Measurements from ENCODE around the gene GNB5. TPM values are rescaled to one million over a fixed set of nuclear protein-coding genes. Genes with fewer than 3 reads are reported as not detected.
"Not testable (repeated sequence)": the region's sequence is repeated elsewhere in the genome, so short reads cannot be mapped to it uniquely, and the experiment has no call there.

GNB5 gene
- total RNA-seq, 1 experiment from 2014 or later = 32.8 TPM

- no peak for DNase-seq (ENCODE audit: low spot score)
These were observed 77.5 kb downstream of the GNB5 start for GRCh38 chr15:52113708-52114107.

GRCh38 chr15:52113235-52113634 is 78.0 kb downstream of the GNB5 start:
- no peak for DNase-seq (ENCODE audit: low spot score)

DNA sequence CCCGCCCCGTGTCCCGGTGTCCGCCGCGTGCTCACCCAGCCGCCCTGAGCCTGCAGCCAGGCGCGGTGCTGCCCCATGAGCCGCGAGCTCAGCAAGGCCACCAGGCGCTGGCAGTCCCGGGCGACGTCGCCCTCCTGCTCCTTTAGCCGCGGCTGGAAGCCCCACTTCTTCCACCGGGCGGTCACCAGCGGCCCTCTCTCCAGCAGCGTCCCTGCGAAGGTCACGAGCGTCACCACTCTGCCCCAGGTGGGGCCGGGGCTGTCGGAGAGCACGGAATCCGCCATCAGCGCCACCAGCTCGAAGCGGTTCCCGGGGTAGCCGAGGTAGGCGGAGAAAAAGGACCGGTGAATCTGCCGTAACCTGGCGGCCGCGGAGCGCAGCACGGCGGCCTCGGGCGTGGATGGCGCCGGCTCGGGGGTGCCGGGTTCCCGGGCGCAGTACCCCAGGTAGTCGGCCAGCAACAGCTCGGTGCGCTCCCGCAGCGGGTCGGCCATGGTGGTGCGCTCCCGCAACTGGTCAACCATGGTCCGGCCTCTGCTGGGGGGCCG is 78.9 kb downstream of the GNB5 start:
- DNase-seq (ENCODE audit: low spot score) = peak; percentile 64

GRCh38 chr15:52111517-52112202 is 79.5 kb downstream of the GNB5 start:
- DNase-seq (ENCODE audit: low spot score) = no peak

GRCh38 chr15:52109559-52110451 is 81.4 kb downstream of the GNB5 start:
- DNase-seq (ENCODE audit: low spot score) = no peak

DNA sequence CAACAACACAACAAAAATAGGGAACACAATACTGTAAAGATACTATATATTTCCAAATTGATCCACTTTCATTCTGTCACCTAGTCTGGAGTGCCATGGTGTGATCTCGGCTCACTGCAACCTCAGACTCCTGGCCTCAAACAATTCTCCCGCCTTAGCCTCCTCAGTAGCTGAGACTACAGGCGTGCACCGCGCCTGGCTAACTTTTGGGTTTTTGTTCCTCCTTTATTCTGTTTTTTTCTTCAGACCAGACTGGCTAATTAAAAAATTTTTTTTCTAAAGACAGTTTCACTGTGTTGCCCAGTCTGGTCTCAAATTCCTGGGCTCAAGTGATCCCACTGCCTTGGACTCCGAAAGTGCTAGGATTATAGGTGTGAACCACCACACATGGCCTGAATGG is 84.0 kb downstream of the GNB5 start:
- no peak for DNase-seq (ENCODE audit: low spot score)

DNA sequence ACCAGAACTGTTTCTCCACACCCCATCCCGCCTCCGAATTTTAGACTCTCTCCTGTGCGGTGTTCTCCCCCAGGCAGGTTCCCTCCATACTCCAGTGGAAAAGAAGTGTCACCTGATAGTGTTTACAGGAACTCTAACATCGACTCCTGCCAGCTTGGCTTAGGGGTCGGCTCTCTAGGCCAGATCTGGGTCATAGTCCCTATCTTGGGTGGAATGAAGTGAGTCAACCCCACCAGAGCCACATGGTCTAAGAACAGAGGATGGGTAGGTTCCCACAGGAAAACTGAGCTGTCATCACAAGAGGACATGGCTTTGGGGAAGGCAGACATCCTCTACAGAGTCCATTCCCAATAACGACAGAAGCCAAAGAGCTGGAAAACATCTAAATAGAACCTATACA is 84.6 kb downstream of the GNB5 start:
- no peak for DNase-seq (ENCODE audit: low spot score)

DNA sequence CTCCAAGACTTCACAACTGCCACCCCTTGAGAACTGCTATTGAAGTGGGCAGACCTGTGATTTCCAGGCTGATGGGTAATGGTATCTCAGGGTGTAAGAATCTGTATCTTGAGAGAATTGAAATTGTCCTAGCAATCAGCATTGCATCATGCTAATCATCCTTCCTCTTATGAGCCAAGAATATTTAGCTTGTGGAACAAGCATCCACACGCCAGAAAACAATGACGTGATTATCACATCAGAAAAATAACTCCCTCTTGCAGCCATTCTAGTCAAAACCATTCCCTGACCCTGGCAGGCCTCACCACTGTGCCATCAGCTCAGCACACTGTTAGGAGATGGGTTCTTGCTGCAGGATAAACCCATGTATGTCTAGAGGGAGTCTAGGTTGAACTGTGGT is 85.3 kb downstream of the GNB5 start:
- DNase-seq (ENCODE audit: low spot score) = no peak

DNA sequence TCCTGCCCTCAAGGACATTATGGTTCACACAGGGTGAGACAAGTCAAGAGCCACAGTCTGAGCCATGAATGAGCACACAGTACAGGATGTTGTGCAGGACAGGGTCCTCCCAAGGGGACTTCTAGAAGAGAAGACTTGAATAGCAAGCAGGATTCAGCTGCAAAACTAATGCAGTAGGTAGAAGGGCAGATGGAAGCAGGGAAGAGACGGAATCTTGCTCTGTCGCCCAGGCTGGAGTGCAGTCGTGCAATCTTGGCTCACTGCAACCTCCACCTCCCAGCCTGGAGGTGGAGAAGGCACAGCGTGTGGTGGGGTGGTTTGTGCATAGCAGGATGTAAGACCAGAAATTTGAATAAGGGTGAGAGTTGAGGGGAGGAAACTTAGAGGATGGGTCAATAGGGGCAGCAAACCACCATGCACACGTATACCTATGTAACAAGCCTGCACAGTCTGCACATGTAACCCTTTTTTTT is 86.6 kb downstream of the GNB5 start:
- no peak for DNase-seq (ENCODE audit: low spot score)

- DNase-seq (ENCODE audit: low spot score) = peak; percentile 40
These were observed 87.7 kb downstream of the GNB5 start for GRCh38 chr15:52103217-52104207.

DNA sequence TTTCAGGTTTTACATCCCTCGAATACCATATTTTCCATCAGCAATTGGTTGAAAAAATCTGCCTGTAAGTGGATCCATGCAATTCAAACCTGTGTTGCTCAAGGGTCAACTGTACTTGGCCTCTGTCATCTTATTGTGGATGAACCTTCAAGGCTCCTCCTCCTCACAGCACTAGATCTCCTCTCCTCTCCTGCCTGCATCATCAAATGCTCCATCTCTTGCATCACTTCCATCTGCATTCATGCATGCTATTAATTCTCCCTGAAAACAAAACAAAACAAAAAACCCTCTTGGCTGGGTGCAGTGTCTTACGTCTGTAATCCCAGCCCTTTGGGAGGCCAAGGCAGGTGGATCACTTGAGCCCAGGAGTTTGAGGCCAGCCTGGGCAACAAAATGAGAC is 88.7 kb downstream of the GNB5 start:
- no peak for DNase-seq (ENCODE audit: low spot score)

DNA sequence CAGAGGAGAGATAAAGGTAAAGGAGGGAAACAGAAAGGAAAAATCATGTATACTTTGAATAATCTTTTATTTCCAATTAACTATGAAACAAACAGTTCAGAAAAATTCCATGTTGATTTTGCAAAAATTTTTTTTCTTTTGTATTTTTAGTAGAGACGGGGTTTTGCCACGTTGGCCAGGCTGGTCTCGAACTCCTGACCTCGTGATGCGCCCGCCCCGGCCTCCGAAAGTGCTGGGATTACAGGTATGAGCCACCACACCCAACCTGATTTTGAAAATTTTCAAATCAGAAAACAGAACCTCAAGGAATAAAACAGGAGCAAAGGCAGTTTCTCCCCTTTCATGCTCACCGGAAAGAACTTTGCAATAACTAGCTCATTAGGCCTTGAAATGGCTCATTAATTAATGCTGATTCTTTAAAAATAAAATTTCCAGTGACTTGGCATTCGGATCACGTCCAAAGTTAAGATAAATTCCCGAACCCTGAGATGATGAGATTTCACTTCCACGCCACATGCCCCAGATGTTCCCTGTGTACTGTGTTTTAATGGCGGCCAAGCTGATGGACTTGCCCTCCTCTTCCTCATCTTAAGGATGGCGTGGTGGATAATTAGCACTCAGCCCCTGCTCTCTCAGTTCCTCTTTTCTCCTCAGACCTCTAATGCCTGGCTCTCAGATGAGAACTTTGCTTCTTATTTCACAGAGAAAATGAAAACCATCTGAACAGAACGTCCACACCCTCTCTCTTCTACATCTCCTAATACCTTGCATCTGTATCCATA is 89.5 kb downstream of the GNB5 start:
- no peak for DNase-seq (ENCODE audit: low spot score)

DNA sequence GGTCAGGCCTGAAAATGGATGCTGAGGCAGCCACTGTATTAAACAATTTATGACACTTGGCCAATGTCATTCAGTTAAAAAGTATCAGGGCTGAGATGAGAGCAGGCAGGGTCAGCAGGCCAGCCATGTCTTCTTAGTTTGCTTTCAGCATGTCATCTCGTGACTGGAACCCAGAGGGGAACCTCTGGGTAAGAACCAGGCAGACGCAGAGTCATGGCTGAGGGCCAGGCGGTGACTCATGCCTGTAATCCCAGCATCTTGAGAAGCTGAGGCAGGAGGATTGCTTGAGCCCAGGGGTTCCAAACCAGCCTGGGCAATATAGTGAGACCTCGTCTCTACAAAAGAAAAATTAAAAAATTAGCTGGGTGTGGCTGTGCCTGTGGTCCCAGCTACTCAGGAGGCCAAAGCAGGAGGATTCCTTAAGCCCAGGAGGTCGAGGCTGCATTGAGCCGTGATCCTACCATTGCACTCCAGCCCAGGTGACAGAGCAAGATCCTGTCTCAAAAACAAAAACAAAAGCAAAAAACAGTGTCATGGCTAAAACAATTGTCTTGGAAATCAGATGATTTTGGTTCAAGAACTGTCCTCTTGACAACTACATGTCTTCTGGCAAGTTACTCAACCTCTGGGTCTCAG is 90.3 kb downstream of the GNB5 start:
- DNase-seq (ENCODE audit: low spot score) = peak; percentile 37

DNA sequence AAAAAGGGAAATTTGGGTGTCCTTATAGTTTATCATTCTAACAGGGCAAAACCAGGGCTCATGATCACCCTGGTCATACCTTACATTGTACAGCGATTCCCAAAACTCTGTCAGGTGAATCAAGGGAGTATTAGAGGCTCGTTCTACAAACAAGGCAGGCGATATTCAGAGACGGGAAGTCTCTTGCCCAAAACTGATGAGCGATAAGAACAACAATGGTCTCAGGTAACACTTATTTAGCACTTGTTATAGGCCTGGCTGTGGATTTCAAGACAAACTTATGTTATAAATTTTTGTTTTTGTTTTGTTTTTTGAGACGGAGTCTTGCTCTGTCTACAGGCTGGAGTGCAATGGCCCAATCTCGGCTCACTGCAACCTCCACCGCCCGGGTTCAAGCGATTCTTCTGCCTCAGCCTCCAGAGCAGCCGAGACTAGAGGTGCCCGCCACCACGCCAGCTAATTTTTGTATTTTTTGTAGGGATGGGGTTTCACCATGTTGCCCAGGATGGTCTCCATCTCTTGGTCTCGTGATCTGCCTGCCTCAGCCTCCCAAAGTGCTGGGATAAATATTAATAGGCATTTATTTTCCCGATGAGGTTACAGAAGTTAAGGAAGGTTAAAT is 91.4 kb downstream of the GNB5 start:
- DNase-seq (ENCODE audit: low spot score) = no peak

DNA sequence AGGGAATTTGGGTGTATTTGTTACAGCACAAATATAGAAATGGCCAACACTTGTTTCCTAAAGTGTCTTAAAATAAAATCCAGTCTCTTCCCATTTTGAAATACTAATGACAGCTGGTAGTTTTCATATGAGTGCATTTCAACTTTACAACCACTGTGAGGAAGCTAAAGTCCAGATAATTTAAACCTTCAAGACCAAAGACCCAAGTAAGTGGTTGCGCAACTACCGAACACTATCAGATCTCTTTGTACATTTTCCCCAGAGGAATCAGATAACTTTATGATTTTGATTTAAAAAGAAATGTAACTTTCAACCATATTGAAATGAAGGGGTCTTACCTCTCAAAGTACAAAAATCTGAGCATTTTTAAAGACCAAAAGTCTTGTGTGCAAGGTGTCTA is 92.9 kb downstream of the GNB5 start:
- DNase-seq (ENCODE audit: low spot score) = no peak

GRCh38 chr15:52097180-52097579 is 94.0 kb downstream of the GNB5 start:
- DNase-seq (ENCODE audit: low spot score) = no peak

DNA sequence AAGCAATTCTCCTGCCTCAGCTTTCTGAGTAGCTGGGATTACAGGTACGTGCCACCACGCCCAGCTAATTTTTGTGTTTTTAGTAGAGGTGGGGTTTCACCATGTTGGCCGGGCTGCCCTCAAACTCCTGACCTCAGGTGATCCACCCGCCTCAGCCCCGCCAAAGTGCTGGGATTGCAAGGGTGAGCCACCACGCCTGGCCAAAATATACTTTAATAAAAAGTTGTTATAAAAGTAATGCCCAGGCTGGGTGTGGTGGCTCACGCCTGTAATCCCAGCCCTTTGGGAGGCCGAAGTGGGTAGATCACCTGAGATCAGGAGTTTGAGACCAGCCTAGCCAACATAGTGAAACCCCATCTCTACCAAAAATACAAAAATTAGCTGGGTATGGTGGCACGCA is 94.7 kb downstream of the GNB5 start:
- not testable (repeated sequence) for DNase-seq (ENCODE audit: low spot score)

GRCh38 chr15:52095597-52096262 is 95.5 kb downstream of the GNB5 start:
- peak; percentile 58 for DNase-seq (ENCODE audit: low spot score)

Measured in HT-29 (cell line).